Caco-2 (cell line): ENCODE data around the gene CCDC124. TPM values are rescaled to one million over a fixed set of nuclear protein-coding genes. Genes with fewer than 3 reads are reported as not detected.

Experiments
- BruUV-seq: library from RNA; stranded (reverse); fragments of 400-500 nt; replicated peaks from 2 replicates; lab custom pipeline; 2021; lab: Mats Ljungman, UMichigan
- CTCF ChIA-PET: fragments of 300-600 bp; sonication (Branson Sonifier 250); formaldehyde crosslinking; loops from one replicate; lab custom pipeline; 2022; ENCODE audit warnings: antibody characterized with exemption; lab: Charles Lee
- POLR2A ChIA-PET: fragments of 300-600 bp; sonication (Branson Sonifier 250); formaldehyde crosslinking; loops from one replicate; lab custom pipeline; 2022; ENCODE audit warnings: antibody characterized with exemption; lab: Charles Lee
- DNase-seq, 2 experiments: peaks; one replicate each; pipeline versions ENCODE4 v3.0.0 to v3.0.0-alpha.2; 2020 to 2022
- H3K27me3 ChIP-seq: replicated peaks from 2 replicates; pipeline ENCODE4 v1.6.0; 2011; ENCODE audit warnings: low read length; ENCODE audit not compliant: control insufficient read depth, insufficient read depth
- H3K36me3 ChIP-seq: 2 replicates; pipeline ENCODE4 v1.5.1; 2011; ENCODE audit warnings: low read length; ENCODE audit not compliant: control insufficient read depth, insufficient read depth
- H3K4me1 ChIP-seq: fragments of 250-450 bp; sonication (Bioruptor Pico); 2 replicates; pipeline ENCODE4 v1.5.1; 2020; ENCODE audit warnings: mild to moderate bottlenecking
- H3K4me3 ChIP-seq: 2 replicates; pipeline ENCODE4 v1.5.1; 2011; ENCODE audit warnings: low read depth, mild to moderate bottlenecking, control low read depth, low read length
- H3K9me3 ChIP-seq: fragments of 250-450 bp; sonication (Bioruptor Pico); 2 replicates; pipeline ENCODE4 v1.5.1; 2020; ENCODE audit warnings: mild to moderate bottlenecking, moderate library complexity
- H3K27ac Mint-ChIP-seq: one replicate; pipeline ENCODE4 v1.8.0; 2022; ENCODE audit warnings: mixed read lengths; ENCODE audit not compliant: unreplicated experiment
- H3K27me3 Mint-ChIP-seq: one replicate; pipeline ENCODE4 v1.8.0; 2022; ENCODE audit warnings: mixed read lengths; ENCODE audit not compliant: insufficient read depth, unreplicated experiment
- H3K36me3 Mint-ChIP-seq: one replicate; pipeline ENCODE4 v1.8.0; 2022; ENCODE audit warnings: mild to moderate bottlenecking, mixed read lengths; ENCODE audit not compliant: insufficient read depth, unreplicated experiment
- H3K4me1 Mint-ChIP-seq: one replicate; pipeline ENCODE4 v1.8.0; 2022; ENCODE audit warnings: low read depth, mixed read lengths; ENCODE audit not compliant: unreplicated experiment
- H3K4me3 Mint-ChIP-seq: one replicate; pipeline ENCODE4 v1.8.0; 2022; ENCODE audit warnings: mild to moderate bottlenecking, moderate library complexity, mixed read lengths; ENCODE audit not compliant: unreplicated experiment
- H3K9me3 Mint-ChIP-seq: one replicate; pipeline ENCODE4 v1.8.0; 2022; ENCODE audit warnings: mixed read lengths; ENCODE audit not compliant: unreplicated experiment
- intact Hi-C: fragments of 100-400 bp; cut with micrococcal nuclease; formaldehyde crosslinking; loops from one replicate; pipeline ENCODE4 v1.10.0; 2022; ENCODE audit not compliant: unreplicated experiment
- total RNA-seq: library from RNA; stranded (reverse); gene quantifications from 2 replicates; pipeline ENCODE4 v1.2.3, GENCODE V29; 2022
- TF ChIP-seq, protein P1 (sequence below), 2 experiments: fragments of 200-600 bp in 1 of 2; IDR thresholded peaks; 1 replicate in 1 of 2; 2 replicates in 1 of 2; pipeline versions ENCODE4 v1.5.1 to v1.8.0; 2011 to 2022; ENCODE audit warnings: antibody characterized with exemption in 1 of 2, control low read depth in 1 of 2, inconsistent platforms in 1 of 2, low read depth in 1 of 2, low read length in 1 of 2, mild to moderate bottlenecking in 1 of 2, moderate library complexity in 1 of 2; ENCODE audit not compliant: insufficient read depth in 1 of 2, severe bottlenecking in 1 of 2, unreplicated experiment in 1 of 2

The CCDC124 gene
- total RNA-seq, 1 experiment from 2014 or later = 73.3 TPM

DNA sequence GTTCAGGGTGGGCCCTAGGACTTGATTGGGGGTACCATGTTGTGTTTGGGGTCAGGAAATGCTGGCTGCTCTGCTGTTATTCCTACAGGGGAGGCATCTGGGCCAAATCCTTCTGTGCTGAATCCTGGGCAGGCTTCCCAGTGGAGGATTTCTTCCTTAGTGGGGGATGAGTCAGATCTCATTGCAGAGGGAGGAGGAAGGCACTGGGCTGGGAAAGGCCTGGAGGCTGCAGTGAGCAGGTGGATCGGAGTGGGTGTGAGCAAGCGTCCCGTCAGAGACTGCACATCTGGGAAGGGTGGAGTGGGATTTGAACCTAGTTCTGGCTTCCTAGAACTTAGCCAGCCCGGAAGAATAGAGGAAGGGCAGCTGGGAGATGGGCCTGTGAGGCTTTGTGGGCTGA is 11.5 kb downstream of the CCDC124 start:
- no peaks in the 10 kb centered on the region for H3K27me3 ChIP-seq
- Mint-ChIP-seq H3K4me3 (no peak overlapping the region), H3K27me3 (peaks cover 2% of the 10 kb centered on the region), H3K27ac (no peak overlapping the region), H3K4me1 (no peaks in the 10 kb centered on the region), H3K9me3 (no peaks in the 10 kb centered on the region), H3K36me3 (peaks cover 24% of the 10 kb centered on the region)
- ChIA-PET POLR2A (no interaction called here), CTCF (interaction anchor here (0.6 kb wide), 1 partner anchor 11 kb away, joined by 4 read pairs; no protein-coding TSS in a partner anchor)
- TF ChIP-seq, protein P1, sequence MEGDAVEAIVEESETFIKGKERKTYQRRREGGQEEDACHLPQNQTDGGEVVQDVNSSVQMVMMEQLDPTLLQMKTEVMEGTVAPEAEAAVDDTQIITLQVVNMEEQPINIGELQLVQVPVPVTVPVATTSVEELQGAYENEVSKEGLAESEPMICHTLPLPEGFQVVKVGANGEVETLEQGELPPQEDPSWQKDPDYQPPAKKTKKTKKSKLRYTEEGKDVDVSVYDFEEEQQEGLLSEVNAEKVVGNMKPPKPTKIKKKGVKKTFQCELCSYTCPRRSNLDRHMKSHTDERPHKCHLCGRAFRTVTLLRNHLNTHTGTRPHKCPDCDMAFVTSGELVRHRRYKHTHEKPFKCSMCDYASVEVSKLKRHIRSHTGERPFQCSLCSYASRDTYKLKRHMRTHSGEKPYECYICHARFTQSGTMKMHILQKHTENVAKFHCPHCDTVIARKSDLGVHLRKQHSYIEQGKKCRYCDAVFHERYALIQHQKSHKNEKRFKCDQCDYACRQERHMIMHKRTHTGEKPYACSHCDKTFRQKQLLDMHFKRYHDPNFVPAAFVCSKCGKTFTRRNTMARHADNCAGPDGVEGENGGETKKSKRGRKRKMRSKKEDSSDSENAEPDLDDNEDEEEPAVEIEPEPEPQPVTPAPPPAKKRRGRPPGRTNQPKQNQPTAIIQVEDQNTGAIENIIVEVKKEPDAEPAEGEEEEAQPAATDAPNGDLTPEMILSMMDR (IDR thresholded peaks at IDR 0.05; ENCODE audit: insufficient read depth in 1 of 2, low read depth in 1 of 2, low read length in 1 of 2, severe bottlenecking in 1 of 2, unreplicated experiment in 1 of 2) = no peak
- H3K4me3 ChIP-seq = no peak overlapping the region
- H3K9me3 ChIP-seq = no peaks in the 10 kb centered on the region
- H3K36me3 ChIP-seq = no peaks in the 10 kb centered on the region
- H3K4me1 ChIP-seq = no peaks in the 10 kb centered on the region; the same call in 1 of the 2 replicates
- BruUV-seq = no TSS peak
- DNase-seq = no peak
- intact Hi-C loops = no loop called here

DNA sequence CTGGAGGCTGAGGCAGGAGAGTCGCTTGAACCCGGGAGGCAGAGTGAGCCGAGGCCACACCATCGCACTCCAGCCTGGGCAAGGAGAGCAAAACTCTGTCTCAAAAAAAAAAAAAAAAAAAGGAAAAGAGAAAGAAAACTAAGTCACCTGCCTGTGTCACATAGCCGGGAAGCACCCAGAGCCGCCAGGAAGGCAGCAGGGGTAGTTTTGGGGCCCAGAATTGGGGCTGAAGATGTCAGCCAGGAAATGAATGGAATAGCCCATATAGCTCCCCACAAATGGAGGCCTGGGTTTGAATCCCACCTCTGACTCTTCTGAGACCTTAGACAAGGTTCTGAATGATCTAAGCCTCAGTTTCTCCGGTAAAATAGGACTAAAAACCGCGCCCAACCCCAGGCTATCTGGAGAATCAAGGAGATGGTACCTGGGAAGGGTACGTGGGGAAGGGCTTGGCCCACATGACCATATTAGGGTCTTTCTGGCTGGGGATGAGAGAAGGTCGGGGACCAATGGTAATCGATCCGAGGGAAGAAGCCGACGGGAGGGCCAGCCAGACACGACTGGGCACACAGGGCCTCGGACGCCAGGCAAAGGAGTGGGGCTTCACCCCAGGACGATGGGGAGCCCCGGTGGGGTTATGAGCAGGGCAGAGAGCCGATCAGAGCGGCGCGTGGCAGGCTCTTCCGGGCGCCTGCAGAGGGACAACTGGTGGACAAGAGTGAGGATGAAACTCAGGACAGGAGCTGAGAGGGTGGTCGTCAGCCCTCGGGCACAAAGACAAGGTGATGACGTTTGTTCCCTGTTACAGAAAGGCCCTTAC is 14.4 kb downstream of the CCDC124 start:
- Mint-ChIP-seq H3K36me3 (peaks cover 24% of the 10 kb centered on the region), H3K27me3 (peaks cover 2% of the 10 kb centered on the region), H3K9me3 (no peaks in the 10 kb centered on the region), H3K4me3 (peak overlapping the region; percentile 87), H3K4me1 (peaks cover 12% of the 10 kb centered on the region), H3K27ac (peak overlapping the region; percentile 87)
- no TSS peak for BruUV-seq
- no peaks in the 10 kb centered on the region for H3K9me3 ChIP-seq
- peak overlapping the region; percentile 52 for H3K4me3 ChIP-seq
- peak in 1 of 2 experiments; percentile 28 for DNase-seq
- intact Hi-C loops = loop anchor here (2.0 kb wide), 1 partner anchor 50 kb away; no protein-coding TSS in a partner anchor
- H3K36me3 ChIP-seq = no peaks in the 10 kb centered on the region
- ChIA-PET CTCF (interaction anchor here (0.6 to 1.9 kb wide), 9 partner anchors 12 to 1472 kb away, joined by 3 to 14 read pairs (median 5); partner anchors contain the start of genes CCDC124, RPL18A and SLC5A5), POLR2A (interaction anchor here (1.0 kb wide), 1 partner anchor 14 kb away, joined by 3 read pairs; the partner anchor contains the start of gene CCDC124)
- H3K27me3 ChIP-seq = no peaks in the 10 kb centered on the region
- peaks cover 15% of the 10 kb centered on the region for H3K4me1 ChIP-seq
- TF ChIP-seq, protein P1 (IDR thresholded peaks at IDR 0.05; ENCODE audit: insufficient read depth in 1 of 2, low read depth in 1 of 2, low read length in 1 of 2, severe bottlenecking in 1 of 2, unreplicated experiment in 1 of 2) = no peak

DNA sequence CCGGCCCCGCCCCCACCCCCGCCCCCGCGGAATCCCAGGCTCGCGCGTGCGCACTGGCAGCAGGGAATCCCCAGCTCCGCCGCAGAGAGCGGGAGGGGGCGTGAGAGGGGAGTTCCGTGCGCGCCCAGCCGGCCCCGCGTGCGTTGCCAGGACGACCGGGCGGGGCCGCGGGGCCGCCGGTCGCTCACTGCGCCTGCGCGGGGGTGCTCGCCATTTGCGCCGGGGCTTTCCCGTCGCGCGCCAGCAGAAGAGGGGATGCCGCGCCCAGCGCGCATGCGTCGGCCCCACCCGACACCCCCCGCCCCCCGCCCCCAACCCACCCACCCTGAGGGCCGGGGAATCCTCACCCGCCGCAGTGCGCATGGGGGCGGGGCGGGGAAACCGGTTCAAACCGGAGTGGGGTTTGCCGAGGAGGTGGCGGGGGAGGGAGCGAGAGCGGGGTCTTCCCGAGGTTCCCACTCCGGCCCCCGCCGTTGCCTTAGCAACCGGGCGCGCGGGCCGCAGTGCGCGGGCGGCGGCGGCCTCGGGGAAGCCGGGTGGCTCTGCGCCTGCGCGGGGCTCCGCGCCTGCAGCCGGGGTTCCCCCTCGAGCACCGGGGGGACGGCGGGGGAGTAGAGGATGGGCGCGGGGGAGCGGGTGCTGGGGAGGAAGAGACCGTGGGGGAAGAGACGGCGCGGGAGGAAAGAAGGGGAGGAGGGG is 15.1 kb downstream of the CCDC124 start:
- H3K4me1 ChIP-seq = peaks cover 17% of the 10 kb centered on the region

More for the DNA sequence above, 15.1 kb downstream of the CCDC124 start:
- Mint-ChIP-seq H3K36me3 (peaks cover 24% of the 10 kb centered on the region), H3K4me3 (peak overlapping the region; percentile 87), H3K9me3 (no peaks in the 10 kb centered on the region), H3K27me3 (peaks cover 2% of the 10 kb centered on the region), H3K27ac (peak overlapping the region; percentile 87), H3K4me1 (peaks cover 12% of the 10 kb centered on the region)
- intact Hi-C loops = loop anchor here (2.0 kb wide), 1 partner anchor 49 kb away; no protein-coding TSS in a partner anchor
- no peaks in the 10 kb centered on the region for H3K9me3 ChIP-seq
- no peaks in the 10 kb centered on the region for H3K36me3 ChIP-seq
- H3K27me3 ChIP-seq = peaks cover 3% of the 10 kb centered on the region
- TF ChIP-seq, protein P1 (IDR thresholded peaks at IDR 0.05; ENCODE audit: insufficient read depth in 1 of 2, low read depth in 1 of 2, low read length in 1 of 2, severe bottlenecking in 1 of 2, unreplicated experiment in 1 of 2) = no peak
- ChIA-PET POLR2A (interaction anchor here (1.0 kb wide), 1 partner anchor 15 kb away, joined by 3 read pairs; the partner anchor contains the start of gene CCDC124), CTCF (interaction anchor here (0.6 to 1.9 kb wide), 11 partner anchors 11 to 475 kb away, joined by 3 to 14 read pairs (median 4); partner anchors contain the start of genes CCDC124, GDF15, RPL18A and SLC5A5)
- H3K4me3 ChIP-seq = peak overlapping the region; percentile 52
- DNase-seq = peak; percentile 92 to 96
- BruUV-seq = no TSS peak
